NOMO-1 (cell line): Measurements from ENCODE around the gene TPSG1.
A peak's percentile ranks its signal among the peaks of the same experiment; 100 is the strongest.
"Not testable (repeated sequence)": the region's sequence is repeated elsewhere in the genome, so short reads cannot be mapped to it uniquely, and the experiment has no call there.

Source experiments
- DNase-seq, 2 experiments: peaks; one replicate each; lab custom pipeline; 2025; ENCODE audit not compliant: unreplicated experiment in 2 of 2; lab: John Stamatoyannopoulos, UW

TPSG1 gene

GRCh38 chr16:1198671-1199346 is 26.3 kb downstream of the TPSG1 start:
- not testable (repeated sequence) for DNase-seq

GRCh38 chr16:1198194-1198593 is 26.9 kb downstream of the TPSG1 start:
- DNase-seq: no peak

- no peak for DNase-seq
Measured at GRCh38 chr16:1197237-1197866, 27.7 kb downstream of the TPSG1 start.

- DNase-seq: no peak
Measured at GRCh38 chr16:1196494-1196893, 28.6 kb downstream of the TPSG1 start.

GRCh38 chr16:1195393-1195666 is 29.7 kb downstream of the TPSG1 start:
- no peak for DNase-seq

- DNase-seq: no peak
Measured at GRCh38 chr16:1194665-1195392, 30.2 kb downstream of the TPSG1 start.

- DNase-seq: no peak
Measured at GRCh38 chr16:1193825-1194581, 31.1 kb downstream of the TPSG1 start.

GRCh38 chr16:1193143-1193824 is 31.8 kb downstream of the TPSG1 start:
- no peak for DNase-seq

- DNase-seq: no peak
Measured at GRCh38 chr16:1192384-1193073, 32.5 kb downstream of the TPSG1 start.

GRCh38 chr16:1190789-1191188 is 34.3 kb downstream of the TPSG1 start:
- not testable (repeated sequence) for DNase-seq

GRCh38 chr16:1189455-1189854 is 35.6 kb downstream of the TPSG1 start:
- DNase-seq: no peak

- DNase-seq: peak; percentile 10 to 29
Measured at GRCh38 chr16:1188432-1189189, 36.5 kb downstream of the TPSG1 start.

GRCh38 chr16:1185460-1186207 is 39.4 kb downstream of the TPSG1 start:
- not testable (repeated sequence) for DNase-seq

- no peak for DNase-seq
Measured at GRCh38 chr16:1184980-1185379, 40.1 kb downstream of the TPSG1 start.

- no peak for DNase-seq
Measured at GRCh38 chr16:1184156-1184868, 40.8 kb downstream of the TPSG1 start.

- DNase-seq: no peak
Measured at GRCh38 chr16:1182950-1183907, 41.8 kb downstream of the TPSG1 start.

GRCh38 chr16:1182316-1182671 is 42.8 kb downstream of the TPSG1 start:
- no peak for DNase-seq
